Measurements from ENCODE around the gene UMOD. TPM values are rescaled to one million over a fixed set of nuclear protein-coding genes. Genes with fewer than 3 reads are reported as not detected.

Gene UMOD
- total RNA-seq, 2 experiments from 2014 or later: not detected

GRCh38 chr16:20363191-20363590, 10.7 kb upstream of the UMOD start:
- H3K4me3 Mint-ChIP-seq: no peak overlapping the region
- no peak overlapping the region for H3K27ac Mint-ChIP-seq
- ChIA-PET CTCF (no interaction called here), POLR2A (interaction anchor here (0.7 kb wide), 1 partner anchor 589 kb away, joined by 3 read pairs; no protein-coding TSS in a partner anchor)
- no peaks in the 10 kb centered on the region for H3K9me3 Mint-ChIP-seq
- H3K27ac ChIP-seq (ENCODE audit: low read depth in 1 of 2, low read length in 2 of 2): no peak overlapping the region
- peaks cover 14% of the 10 kb centered on the region for H3K27me3 Mint-ChIP-seq
- H3K4me1 ChIP-seq (ENCODE audit: insufficient read depth, low read length): no peaks in the 10 kb centered on the region
- H3K4me1 Mint-ChIP-seq (ENCODE audit: low read depth): no peaks in the 10 kb centered on the region
- no peaks in the 10 kb centered on the region for H3K36me3 ChIP-seq (ENCODE audit: insufficient read depth, low read length)
- intact Hi-C loops (cut with DNase I, micrococcal nuclease): no loop called here
- H3K27me3 ChIP-seq (ENCODE audit: control insufficient read depth in 1 of 2, insufficient read depth in 2 of 2, low read length in 2 of 2): no peaks in the 10 kb centered on the region
- H3K9me3 ChIP-seq (ENCODE audit: control insufficient read depth in 1 of 2, insufficient read depth in 1 of 2, low read length in 2 of 2): no peaks in the 10 kb centered on the region
- no peak overlapping the region for H3K4me3 ChIP-seq (ENCODE audit: low read length)
- ATAC-seq (ENCODE audit: poor library complexity) (no peak), DNase-seq (no peak)
- H3K36me3 Mint-ChIP-seq (ENCODE audit: low read depth): no peaks in the 10 kb centered on the region
- TF ChIP-seq CTCF (IDR thresholded peaks at IDR 0.05): no peak

GRCh38 chr16:20359997-20360396, 7.5 kb upstream of the UMOD start:
- Histone ChIP-seq H3K9me3 (ENCODE audit: control insufficient read depth in 1 of 2, insufficient read depth in 1 of 2, low read length in 2 of 2) (no peaks in the 10 kb centered on the region), H3K4me1 (ENCODE audit: insufficient read depth, low read length) (no peaks in the 10 kb centered on the region), H3K27ac (ENCODE audit: low read depth in 1 of 2, low read length in 2 of 2) (no peak overlapping the region), H3K27me3 (ENCODE audit: control insufficient read depth in 1 of 2, insufficient read depth in 2 of 2, low read length in 2 of 2) (no peaks in the 10 kb centered on the region), H3K4me3 (ENCODE audit: low read length) (no peak overlapping the region), H3K36me3 (ENCODE audit: insufficient read depth, low read length) (no peaks in the 10 kb centered on the region)
- Mint-ChIP-seq H3K27me3 (peaks cover 10% of the 10 kb centered on the region), H3K4me3 (no peak overlapping the region), H3K4me1 (ENCODE audit: low read depth) (no peaks in the 10 kb centered on the region), H3K36me3 (ENCODE audit: low read depth) (no peaks in the 10 kb centered on the region), H3K27ac (no peak overlapping the region), H3K9me3 (no peaks in the 10 kb centered on the region)
- ATAC-seq (ENCODE audit: poor library complexity) (no peak), DNase-seq (no peak)
- TF ChIP-seq CTCF (IDR thresholded peaks at IDR 0.05): no peak
- ChIA-PET POLR2A (no interaction called here), CTCF (no interaction called here)
- intact Hi-C loops (cut with DNase I, micrococcal nuclease): no loop called here

- H3K9me3 ChIP-seq (ENCODE audit: control insufficient read depth in 1 of 2, insufficient read depth in 1 of 2, low read length in 2 of 2): no peaks in the 10 kb centered on the region
- Mint-ChIP-seq H3K27me3 (peaks cover 20% of the 10 kb centered on the region), H3K4me1 (ENCODE audit: low read depth) (no peaks in the 10 kb centered on the region), H3K4me3 (no peak overlapping the region), H3K36me3 (ENCODE audit: low read depth) (no peaks in the 10 kb centered on the region), H3K27ac (no peak overlapping the region), H3K9me3 (no peaks in the 10 kb centered on the region)
- POLR2A ChIA-PET: no interaction called here
- no peaks in the 10 kb centered on the region for H3K27me3 ChIP-seq (ENCODE audit: control insufficient read depth in 1 of 2, insufficient read depth in 2 of 2, low read length in 2 of 2)
- ATAC-seq (ENCODE audit: poor library complexity) (no peak), DNase-seq (no peak)
- no peak overlapping the region for H3K27ac ChIP-seq (ENCODE audit: low read depth in 1 of 2, low read length in 2 of 2)
- no peaks in the 10 kb centered on the region for H3K36me3 ChIP-seq (ENCODE audit: insufficient read depth, low read length)
- no peak for TF ChIP-seq CTCF (IDR thresholded peaks at IDR 0.05)
- no peaks in the 10 kb centered on the region for H3K4me1 ChIP-seq (ENCODE audit: insufficient read depth, low read length)
- CTCF ChIA-PET: no interaction called here
- intact Hi-C loops (cut with DNase I, micrococcal nuclease): no loop called here
- no peak overlapping the region for H3K4me3 ChIP-seq (ENCODE audit: low read length)
Measured at GRCh38 chr16:20355114-20355782, 2.7 kb upstream of the UMOD start.
